ENCODE data around the gene PTPRG.

Gene PTPRG

GRCh38 chr3:62168356-62168755 is 607.0 kb downstream of the PTPRG start:
- TF ChIP-seq CTCF (conservative IDR thresholded peaks at IDR 0.05; ENCODE audit: low read length): no peak
- no peak for TF ChIP-seq EZH2phosphoT487 (IDR thresholded peaks at IDR 0.05; ENCODE audit: borderline replicate concordance)
- no peak overlapping the region for H3K4me3 ChIP-seq (ENCODE audit: low read length, poor library complexity, severe bottlenecking)
- H3K4me2 ChIP-seq (ENCODE audit: low read depth, low read length, poor library complexity, severe bottlenecking): no peak overlapping the region
- H4K20me1 ChIP-seq (ENCODE audit: insufficient read depth, low read length, poor library complexity, severe bottlenecking): no peaks in the 10 kb centered on the region
- H3K27me3 ChIP-seq (ENCODE audit: insufficient read depth, low read length, poor library complexity, severe bottlenecking): no peaks in the 10 kb centered on the region
- H3K9me2 ChIP-seq (replicated peaks; ENCODE audit: low read depth, low read length): no peaks in the 10 kb centered on the region
- no peak overlapping the region for H3K9ac ChIP-seq (ENCODE audit: low read depth, low read length, poor library complexity, severe bottlenecking)
- peaks cover 10% of the 10 kb centered on the region for H3K36me3 ChIP-seq (ENCODE audit: insufficient read depth, low read length)
- H3K4me1 ChIP-seq (ENCODE audit: insufficient read depth, low read length, poor library complexity, severe bottlenecking): peaks cover 27% of the 10 kb centered on the region
- H3K9me3 ChIP-seq (ENCODE audit: insufficient read depth, low read depth, low read length): peaks cover 3% of the 10 kb centered on the region; the same call in 1 of the 2 replicates
- no peak overlapping the region for H2AFZ ChIP-seq (ENCODE audit: low read length)
- H3K79me2 ChIP-seq (ENCODE audit: insufficient read depth, low read length): no peaks in the 10 kb centered on the region
- H3F3A ChIP-seq (ENCODE audit: low read depth): no peaks in the 10 kb centered on the region

DNA sequence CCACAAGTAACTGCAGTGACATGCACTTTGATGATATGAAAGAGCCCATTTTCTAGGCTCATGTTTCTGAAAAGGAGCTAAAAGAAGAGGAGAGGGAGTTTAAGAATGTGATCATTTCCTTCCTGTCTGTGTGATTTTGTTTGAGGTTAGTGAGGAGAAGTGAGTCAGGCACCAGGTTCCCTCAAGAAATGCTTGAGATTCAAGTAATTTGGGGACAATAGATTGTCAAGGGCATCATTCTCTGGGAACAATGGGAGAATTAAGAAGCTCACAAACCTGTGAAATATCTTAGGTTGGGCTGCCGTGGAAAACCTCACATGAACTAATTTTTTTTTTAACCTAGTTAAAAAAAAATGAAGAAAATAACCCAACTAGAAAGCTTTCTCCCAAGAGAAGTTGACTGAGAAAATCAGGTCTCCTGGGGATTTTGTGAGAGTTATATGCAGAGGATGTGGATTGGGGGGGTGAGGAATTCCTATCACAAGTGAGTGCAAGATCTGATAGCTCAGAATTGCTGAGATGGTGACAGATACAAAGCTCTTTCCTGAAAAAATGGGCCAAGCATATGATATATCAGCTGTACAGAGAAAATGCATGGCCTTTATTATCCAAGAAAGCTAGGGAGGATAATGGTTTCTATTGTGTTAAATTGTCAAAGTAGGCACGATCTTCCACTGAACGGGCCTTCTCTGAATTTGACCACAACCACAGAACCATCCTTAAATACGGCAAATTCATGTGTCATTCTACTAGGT is 608.7 kb downstream of the PTPRG start:
- no peaks in the 10 kb centered on the region for H3K9me2 ChIP-seq (replicated peaks; ENCODE audit: low read depth, low read length)
- H3K4me2 ChIP-seq (ENCODE audit: low read depth, low read length, poor library complexity, severe bottlenecking): peak overlapping the region; percentile 54
- no peaks in the 10 kb centered on the region for H3K79me2 ChIP-seq (ENCODE audit: insufficient read depth, low read length)
- H3K27me3 ChIP-seq (ENCODE audit: insufficient read depth, low read length, poor library complexity, severe bottlenecking): no peaks in the 10 kb centered on the region
- peaks cover 3% of the 10 kb centered on the region; the same call in 1 of the 2 replicates for H3K9me3 ChIP-seq (ENCODE audit: insufficient read depth, low read depth, low read length)
- no peaks in the 10 kb centered on the region for H3F3A ChIP-seq (ENCODE audit: low read depth)
- no peaks in the 10 kb centered on the region for H4K20me1 ChIP-seq (ENCODE audit: insufficient read depth, low read length, poor library complexity, severe bottlenecking)
- no peak overlapping the region for H3K9ac ChIP-seq (ENCODE audit: low read depth, low read length, poor library complexity, severe bottlenecking)
- H3K4me1 ChIP-seq (ENCODE audit: insufficient read depth, low read length, poor library complexity, severe bottlenecking): peaks cover 27% of the 10 kb centered on the region
- H3K4me3 ChIP-seq (ENCODE audit: low read length, poor library complexity, severe bottlenecking): peak overlapping the region; percentile 32
- H3K36me3 ChIP-seq (ENCODE audit: insufficient read depth, low read length): peaks cover 10% of the 10 kb centered on the region
- H2AFZ ChIP-seq (ENCODE audit: low read length): no peak overlapping the region
- TF ChIP-seq EZH2phosphoT487 (IDR thresholded peaks at IDR 0.05; ENCODE audit: borderline replicate concordance): no peak

DNA sequence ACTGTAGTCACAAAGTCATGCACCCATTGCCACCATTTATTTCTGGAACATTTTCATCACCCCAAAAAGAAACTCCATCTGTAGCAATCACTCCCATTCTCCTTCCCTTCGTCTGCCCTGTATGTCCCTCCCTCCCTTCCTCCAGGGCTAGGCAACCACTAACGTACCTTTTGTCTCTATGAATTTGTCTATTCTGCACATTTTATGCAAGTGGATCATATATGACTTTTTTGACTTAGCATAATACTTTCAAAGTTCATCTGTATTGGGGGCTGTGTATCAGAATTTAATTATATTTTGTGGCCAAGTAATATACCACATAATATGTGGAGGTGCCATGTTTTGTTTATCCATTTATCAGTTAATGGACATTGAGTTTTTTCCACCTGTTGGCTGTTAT is 610.4 kb downstream of the PTPRG start:
- Histone ChIP-seq H4K20me1 (ENCODE audit: insufficient read depth, low read length, poor library complexity, severe bottlenecking) (no peaks in the 10 kb centered on the region), H3K9ac (ENCODE audit: low read depth, low read length, poor library complexity, severe bottlenecking) (no peak overlapping the region), H3K27me3 (ENCODE audit: insufficient read depth, low read length, poor library complexity, severe bottlenecking) (no peaks in the 10 kb centered on the region), H3K9me2 (replicated peaks; ENCODE audit: low read depth, low read length) (no peaks in the 10 kb centered on the region), H3K4me3 (ENCODE audit: low read length, poor library complexity, severe bottlenecking) (no peak overlapping the region), H3K4me1 (ENCODE audit: insufficient read depth, low read length, poor library complexity, severe bottlenecking) (peaks cover 27% of the 10 kb centered on the region), H3K36me3 (ENCODE audit: insufficient read depth, low read length) (peaks cover 10% of the 10 kb centered on the region), H3K9me3 (ENCODE audit: insufficient read depth, low read depth, low read length) (peaks cover 3% of the 10 kb centered on the region; the same call in 1 of the 2 replicates), H3K79me2 (ENCODE audit: insufficient read depth, low read length) (no peaks in the 10 kb centered on the region), H3F3A (ENCODE audit: low read depth) (no peaks in the 10 kb centered on the region), H3K4me2 (ENCODE audit: low read depth, low read length, poor library complexity, severe bottlenecking) (no peak overlapping the region), H2AFZ (ENCODE audit: low read length) (no peak overlapping the region)
- TF ChIP-seq EZH2phosphoT487 (IDR thresholded peaks at IDR 0.05; ENCODE audit: borderline replicate concordance): no peak
- TF ChIP-seq CTCF (conservative IDR thresholded peaks at IDR 0.05; ENCODE audit: low read length): no peak

Measured in Loucy (cell line).